ENCODE data around the gene LMCD1. TPM values are rescaled to one million over a fixed set of nuclear protein-coding genes. Genes with fewer than 3 reads are reported as not detected.

LMCD1 gene
- total and polyA plus RNA-seq, 2 donors (not counting 1 experiment from before 2014, with no cell fraction given), result 1.4 to 4.9 TPM

DNA sequence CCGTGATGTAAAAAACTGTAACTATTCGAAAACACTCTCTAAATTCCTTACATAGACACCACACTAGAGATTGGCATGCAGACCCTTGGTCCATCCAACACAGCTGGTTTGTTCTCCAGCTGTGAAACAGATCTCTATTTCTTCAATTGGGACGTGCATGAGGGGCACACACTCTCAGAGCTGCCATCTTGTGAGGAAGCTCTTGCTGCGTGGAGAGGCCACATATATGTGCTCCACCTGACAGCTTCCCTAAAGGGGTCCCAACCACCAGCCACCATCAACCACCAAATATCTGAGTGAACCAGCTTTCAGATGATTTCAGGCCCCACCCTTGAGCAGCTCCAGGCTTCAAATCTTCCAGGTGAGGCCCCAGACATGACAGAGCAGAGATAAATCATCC, 117.3 kb downstream of the LMCD1 start:
- POLR2A ChIA-PET, result no interaction called here
- Histone ChIP-seq H4K20me1 (ENCODE audit: control insufficient read depth, insufficient read depth, low read length, poor library complexity, severe bottlenecking) (no peaks in the 10 kb centered on the region), H3K36me3 (replicated peaks in 1 of 2; ENCODE audit: control extremely low read depth in 1 of 2, control insufficient read depth in 1 of 2, extremely low read depth in 1 of 2, insufficient read depth in 2 of 2, low read length in 1 of 2) (no peaks in the 10 kb centered on the region), H2AFZ (ENCODE audit: insufficient read depth, low read depth, low read length, poor library complexity, severe bottlenecking) (no peak overlapping the region), H3K27me3 (replicated peaks in 1 of 4; ENCODE audit: control extremely low read depth in 1 of 4, control insufficient read depth in 3 of 4, insufficient read depth in 4 of 4, low read length in 3 of 4) (peaks cover 0 to 7% (median 0%) of the 10 kb centered on the region in 4 experiments), H3K4me1 (ENCODE audit: control insufficient read depth in 2 of 2, insufficient read depth in 2 of 2, low read length in 2 of 2) (peaks cover 0 to 4% of the 10 kb centered on the region in 2 donors), H3K9me3 (ENCODE audit: control extremely low read depth in 1 of 3, control insufficient read depth in 2 of 3, insufficient read depth in 1 of 3, low read length in 2 of 3) (peaks cover 0 to 18% (median 0%) of the 10 kb centered on the region in 3 donors), H3K4me3 (ENCODE audit: control extremely low read depth in 1 of 5, extremely low read depth in 1 of 5, insufficient read depth in 1 of 5, low read depth in 2 of 5, low read length in 4 of 5) (no peak overlapping the region), H3K27ac (ENCODE audit: low read length in 2 of 2) (no peak overlapping the region), H3K79me2 (ENCODE audit: control insufficient read depth, insufficient read depth, low read length) (no peaks in the 10 kb centered on the region), H3K4me2 (replicated peaks; ENCODE audit: low read depth, low read length, poor library complexity, severe bottlenecking) (no peak overlapping the region), H3K9ac (ENCODE audit: low read length) (no peak overlapping the region)
- TF ChIP-seq, protein P1, sequence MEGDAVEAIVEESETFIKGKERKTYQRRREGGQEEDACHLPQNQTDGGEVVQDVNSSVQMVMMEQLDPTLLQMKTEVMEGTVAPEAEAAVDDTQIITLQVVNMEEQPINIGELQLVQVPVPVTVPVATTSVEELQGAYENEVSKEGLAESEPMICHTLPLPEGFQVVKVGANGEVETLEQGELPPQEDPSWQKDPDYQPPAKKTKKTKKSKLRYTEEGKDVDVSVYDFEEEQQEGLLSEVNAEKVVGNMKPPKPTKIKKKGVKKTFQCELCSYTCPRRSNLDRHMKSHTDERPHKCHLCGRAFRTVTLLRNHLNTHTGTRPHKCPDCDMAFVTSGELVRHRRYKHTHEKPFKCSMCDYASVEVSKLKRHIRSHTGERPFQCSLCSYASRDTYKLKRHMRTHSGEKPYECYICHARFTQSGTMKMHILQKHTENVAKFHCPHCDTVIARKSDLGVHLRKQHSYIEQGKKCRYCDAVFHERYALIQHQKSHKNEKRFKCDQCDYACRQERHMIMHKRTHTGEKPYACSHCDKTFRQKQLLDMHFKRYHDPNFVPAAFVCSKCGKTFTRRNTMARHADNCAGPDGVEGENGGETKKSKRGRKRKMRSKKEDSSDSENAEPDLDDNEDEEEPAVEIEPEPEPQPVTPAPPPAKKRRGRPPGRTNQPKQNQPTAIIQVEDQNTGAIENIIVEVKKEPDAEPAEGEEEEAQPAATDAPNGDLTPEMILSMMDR (IDR thresholded peaks at IDR 0.05), result no peak
- TF ChIP-seq EZH2 (IDR thresholded peaks at IDR 0.05; ENCODE audit: borderline replicate concordance, insufficient read depth, low read depth, low read length, poor library complexity, severe bottlenecking), result no peak
- CTCF ChIA-PET, result interaction anchor here (4.9 kb wide), 1 partner anchor 175 kb away, joined by 33 read pairs; no protein-coding TSS in a partner anchor
- intact Hi-C loops (cut with micrococcal nuclease), result no loop called here
- Mint-ChIP-seq H3K9me3 (ENCODE audit: insufficient read depth) (no peaks in the 10 kb centered on the region), H3K4me1 (peaks cover 10% of the 10 kb centered on the region), H3K27ac (no peak overlapping the region), H3K27me3 (no peaks in the 10 kb centered on the region), H3K4me3 (no peak overlapping the region)
- ATAC-seq (ENCODE audit: low read depth) (no peak), DNase-seq (no peak)
- WGBS (ENCODE audit: insufficient coverage), result 94% methylated on average over 4 of the region's 4 CpGs

GRCh38 chr3:8619548-8619947, 117.9 kb downstream of the LMCD1 start:
- intact Hi-C loops (cut with micrococcal nuclease), result no loop called here
- no peak for ATAC-seq (ENCODE audit: low read depth)
- H3K4me2 ChIP-seq (replicated peaks; ENCODE audit: low read depth, low read length, poor library complexity, severe bottlenecking), result no peak overlapping the region
- H2AFZ ChIP-seq (ENCODE audit: insufficient read depth, low read depth, low read length, poor library complexity, severe bottlenecking), result no peak overlapping the region
- H3K27me3 Mint-ChIP-seq, result no peaks in the 10 kb centered on the region
- no peak overlapping the region for H3K27ac Mint-ChIP-seq
- H3K9ac ChIP-seq (ENCODE audit: low read length), result no peak overlapping the region
- DNase-seq, result no peak
- H3K36me3 ChIP-seq (replicated peaks in 1 of 2; ENCODE audit: control extremely low read depth in 1 of 2, control insufficient read depth in 1 of 2, extremely low read depth in 1 of 2, insufficient read depth in 2 of 2, low read length in 1 of 2), result no peaks in the 10 kb centered on the region
- peaks cover 0 to 4% of the 10 kb centered on the region in 2 donors for H3K4me1 ChIP-seq (ENCODE audit: control insufficient read depth in 2 of 2, insufficient read depth in 2 of 2, low read length in 2 of 2)
- TF ChIP-seq EZH2 (IDR thresholded peaks at IDR 0.05; ENCODE audit: borderline replicate concordance, insufficient read depth, low read depth, low read length, poor library complexity, severe bottlenecking), result no peak
- TF ChIP-seq, protein P1 (IDR thresholded peaks at IDR 0.05), result no peak
- no peak overlapping the region for H3K4me3 Mint-ChIP-seq
- H3K9me3 ChIP-seq (ENCODE audit: control extremely low read depth in 1 of 3, control insufficient read depth in 2 of 3, insufficient read depth in 1 of 3, low read length in 2 of 3), result peaks cover 0 to 18% (median 0%) of the 10 kb centered on the region in 3 donors
- ChIA-PET POLR2A (no interaction called here), CTCF (interaction anchor here (4.9 kb wide), 1 partner anchor 176 kb away, joined by 33 read pairs; no protein-coding TSS in a partner anchor)
- 95% methylated on average over 5 of the region's 7 CpGs for WGBS (ENCODE audit: insufficient coverage)
- H3K27ac ChIP-seq (ENCODE audit: low read length in 2 of 2), result no peak overlapping the region
- peaks cover 0 to 7% (median 0%) of the 10 kb centered on the region in 4 experiments for H3K27me3 ChIP-seq (replicated peaks in 1 of 4; ENCODE audit: control extremely low read depth in 1 of 4, control insufficient read depth in 3 of 4, insufficient read depth in 4 of 4, low read length in 3 of 4)
- H3K4me3 ChIP-seq (ENCODE audit: control extremely low read depth in 1 of 5, extremely low read depth in 1 of 5, insufficient read depth in 1 of 5, low read depth in 2 of 5, low read length in 4 of 5), result no peak overlapping the region
- H4K20me1 ChIP-seq (ENCODE audit: control insufficient read depth, insufficient read depth, low read length, poor library complexity, severe bottlenecking), result no peaks in the 10 kb centered on the region
- no peaks in the 10 kb centered on the region for H3K79me2 ChIP-seq (ENCODE audit: control insufficient read depth, insufficient read depth, low read length)
- peaks cover 10% of the 10 kb centered on the region for H3K4me1 Mint-ChIP-seq
- no peaks in the 10 kb centered on the region for H3K9me3 Mint-ChIP-seq (ENCODE audit: insufficient read depth)
